C4-2B (cell line): ENCODE data around the gene RGSL1.

ENCODE experiments used
- CTCF ChIP-seq: fragments of 450-650 bp; conservative IDR thresholded peaks from 2 replicates; pipeline ENCODE4 v1.5.1; 2017; ENCODE audit warnings: mild to moderate bottlenecking
- ZFX ChIP-seq: fragments of 450-650 bp; IDR thresholded peaks from 2 replicates; pipeline ENCODE4 v1.6.1; 2017

GRCh38 chr1:182589520-182589919 lies 139.6 kb downstream of the RGSL1 start:
- TF ChIP-seq CTCF (no peak), ZFX (no peak)
